ENCODE measurements around the gene ADH7.
"Not testable (repeated sequence)": the region's sequence is repeated elsewhere in the genome, so short reads cannot be mapped to it uniquely, and the experiment has no call there.

GRCh38 chr4:99415762-99416161 is 19.4 kb downstream of the ADH7 start:
- not testable (repeated sequence) for TF ChIP-seq POLR2AphosphoS5, CTCF, POLR2A (IDR thresholded peaks at IDR 0.05)

Data from upper lobe of left lung (tissue), 4 donors.